Activated naive CD4-positive, alpha-beta T cell treated with anti-CD3 and anti-CD28 coated beads, Interleukin-2, amount 10 ng/mL, durations not matched to agents 7 days and 5 days (primary cell): ENCODE results near the gene GKN1.

Experiments used
- CTCF ChIA-PET: fragments of 350-600 bp; sonication (Branson Sonifier 250); formaldehyde crosslinking; loops from one replicate; lab custom pipeline; 2021; ENCODE audit warnings: antibody characterized with exemption; lab: Charles Lee
- DNase-seq: peaks from one replicate; pipeline ENCODE4 v3.0.0-alpha.2; 2020
- H3K27ac Mint-ChIP-seq: one replicate; pipeline ENCODE4 v1.8.0; 2021; ENCODE audit warnings: mild to moderate bottlenecking, moderate library complexity, mixed read lengths
- H3K27me3 Mint-ChIP-seq: one replicate; pipeline ENCODE4 v1.8.0; 2021; ENCODE audit warnings: mild to moderate bottlenecking, mixed read lengths
- H3K36me3 Mint-ChIP-seq: one replicate; pipeline ENCODE4 v1.8.0; 2021; ENCODE audit warnings: mixed read lengths
- H3K4me1 Mint-ChIP-seq: one replicate; pipeline ENCODE4 v1.8.0; 2021; ENCODE audit warnings: mixed read lengths
- H3K4me3 Mint-ChIP-seq: one replicate; pipeline ENCODE4 v1.8.0; 2021; ENCODE audit warnings: mild to moderate bottlenecking, moderate library complexity, mixed read lengths
- H3K9me3 Mint-ChIP-seq: one replicate; pipeline ENCODE4 v1.8.0; 2021; ENCODE audit warnings: mixed read lengths

Gene GKN1

GRCh38 chr2:68974251-68974650 lies at the start of gene GKN1:
Gene GKN1, plus strand, starts transcription at chr2:68974636. Its CDS starts 42 bp downstream, at chr2:68974678.
- no peak for DNase-seq
- CTCF ChIA-PET, result no interaction called here
- no peaks in the 10 kb centered on the region for H3K9me3 Mint-ChIP-seq
- H3K36me3 Mint-ChIP-seq, result no peaks in the 10 kb centered on the region
- peaks cover 28% of the 10 kb centered on the region for H3K27me3 Mint-ChIP-seq
- H3K4me1 Mint-ChIP-seq, result no peaks in the 10 kb centered on the region
- no peak within 1 kb of the TSS for H3K27ac Mint-ChIP-seq
- no peak within 1 kb of the TSS for H3K4me3 Mint-ChIP-seq

- Mint-ChIP-seq H3K9me3 (no peaks in the 10 kb centered on the region), H3K36me3 (no peaks in the 10 kb centered on the region), H3K27me3 (peaks cover 30% of the 10 kb centered on the region), H3K4me3 (no peak overlapping the region), H3K4me1 (peaks cover 8% of the 10 kb centered on the region), H3K27ac (no peak overlapping the region)
- DNase-seq, result peak; percentile 70
- CTCF ChIA-PET, result interaction anchor here (0.6 to 5.1 kb wide), 48 partner anchors 10 to 472 kb away, joined by 3 to 65 read pairs (median 5); partner anchors contain the start of genes APLF and FBXO48
These were observed 49.0 kb upstream of the GKN1 start for GRCh38 chr2:68925295-68925896.

- CTCF ChIA-PET, result interaction anchor here (0.6 to 5.1 kb wide), 16 partner anchors 9 to 564 kb away, joined by 3 to 65 read pairs (median 11); partner anchors contain the start of genes APLF and FBXO48
- no peaks in the 10 kb centered on the region for H3K36me3 Mint-ChIP-seq
- no peak overlapping the region for H3K27ac Mint-ChIP-seq
- no peaks in the 10 kb centered on the region for H3K9me3 Mint-ChIP-seq
- H3K27me3 Mint-ChIP-seq, result peaks cover 35% of the 10 kb centered on the region
- H3K4me3 Mint-ChIP-seq, result no peak overlapping the region
- H3K4me1 Mint-ChIP-seq, result peaks cover 8% of the 10 kb centered on the region
- DNase-seq, result no peak
These were observed 47.6 kb upstream of the GKN1 start for GRCh38 chr2:68926796-68927195.

- H3K4me3 Mint-ChIP-seq, result no peak overlapping the region
- H3K27me3 Mint-ChIP-seq, result peaks cover 45% of the 10 kb centered on the region
- H3K9me3 Mint-ChIP-seq, result no peaks in the 10 kb centered on the region
- H3K4me1 Mint-ChIP-seq, result no peaks in the 10 kb centered on the region
- CTCF ChIA-PET, result interaction anchor here (0.7 to 1.4 kb wide), 2 partner anchors 222 to 444 kb away, joined by 3 read pairs; no protein-coding TSS in a partner anchor
- no peaks in the 10 kb centered on the region for H3K36me3 Mint-ChIP-seq
- H3K27ac Mint-ChIP-seq, result no peak overlapping the region
- no peak for DNase-seq
These were observed 43.2 kb upstream of the GKN1 start for GRCh38 chr2:68931149-68931711.

GRCh38 chr2:68931799-68932198 lies 42.6 kb upstream of the GKN1 start:
- no peak overlapping the region for H3K4me3 Mint-ChIP-seq
- H3K27ac Mint-ChIP-seq, result no peak overlapping the region
- H3K9me3 Mint-ChIP-seq, result no peaks in the 10 kb centered on the region
- H3K4me1 Mint-ChIP-seq, result no peaks in the 10 kb centered on the region
- no peak for DNase-seq
- CTCF ChIA-PET, result interaction anchor here (1.2 to 1.4 kb wide), 2 partner anchors 11 to 223 kb away, joined by 3 to 6 read pairs; no protein-coding TSS in a partner anchor
- H3K36me3 Mint-ChIP-seq, result no peaks in the 10 kb centered on the region
- H3K27me3 Mint-ChIP-seq, result peaks cover 45% of the 10 kb centered on the region

GRCh38 chr2:68932402-68932801 lies 42.0 kb upstream of the GKN1 start:
- no peak overlapping the region for H3K4me3 Mint-ChIP-seq
- H3K9me3 Mint-ChIP-seq, result no peaks in the 10 kb centered on the region
- no peaks in the 10 kb centered on the region for H3K36me3 Mint-ChIP-seq
- CTCF ChIA-PET, result interaction anchor here (1.2 to 1.4 kb wide), 2 partner anchors 11 to 224 kb away, joined by 3 to 6 read pairs; no protein-coding TSS in a partner anchor
- DNase-seq, result no peak
- no peaks in the 10 kb centered on the region for H3K4me1 Mint-ChIP-seq
- no peak overlapping the region for H3K27ac Mint-ChIP-seq
- H3K27me3 Mint-ChIP-seq, result peaks cover 47% of the 10 kb centered on the region

- H3K27ac Mint-ChIP-seq, result no peak overlapping the region
These were observed 40.4 kb upstream of the GKN1 start for GRCh38 chr2:68934021-68934420.

GRCh38 chr2:68935471-68935870 lies 39.0 kb upstream of the GKN1 start:
- H3K4me1 Mint-ChIP-seq, result no peaks in the 10 kb centered on the region
- no peak overlapping the region for H3K27ac Mint-ChIP-seq
- DNase-seq, result no peak
- no peaks in the 10 kb centered on the region for H3K36me3 Mint-ChIP-seq
- H3K4me3 Mint-ChIP-seq, result no peak overlapping the region
- CTCF ChIA-PET, result interaction anchor here (0.7 to 4.0 kb wide), 4 partner anchors 8 to 472 kb away, joined by 3 to 18 read pairs (median 5); no protein-coding TSS in a partner anchor
- no peaks in the 10 kb centered on the region for H3K9me3 Mint-ChIP-seq
- peaks cover 46% of the 10 kb centered on the region for H3K27me3 Mint-ChIP-seq

More at GRCh38 chr2:68934021-68934420, 40.4 kb upstream of the GKN1 start:
- Mint-ChIP-seq H3K4me1 (no peaks in the 10 kb centered on the region), H3K4me3 (no peak overlapping the region), H3K36me3 (no peaks in the 10 kb centered on the region), H3K27me3 (peaks cover 36% of the 10 kb centered on the region), H3K9me3 (no peaks in the 10 kb centered on the region)
- no peak for DNase-seq
- CTCF ChIA-PET, result interaction anchor here (0.9 to 4.0 kb wide), 3 partner anchors 8 to 96 kb away, joined by 3 to 18 read pairs (median 4); no protein-coding TSS in a partner anchor

GRCh38 chr2:68936427-68936826 lies 38.0 kb upstream of the GKN1 start:
- H3K36me3 Mint-ChIP-seq, result no peaks in the 10 kb centered on the region
- no peak overlapping the region for H3K4me3 Mint-ChIP-seq
- no peaks in the 10 kb centered on the region for H3K4me1 Mint-ChIP-seq
- no peak for DNase-seq
- H3K27me3 Mint-ChIP-seq, result peaks cover 49% of the 10 kb centered on the region
- CTCF ChIA-PET, result interaction anchor here (4.0 kb wide), 1 partner anchor 11 kb away, joined by 18 read pairs; no protein-coding TSS in a partner anchor
- H3K9me3 Mint-ChIP-seq, result no peaks in the 10 kb centered on the region
- no peak overlapping the region for H3K27ac Mint-ChIP-seq

GRCh38 chr2:68936889-68937288 lies 37.5 kb upstream of the GKN1 start:
- CTCF ChIA-PET, result interaction anchor here (4.0 kb wide), 1 partner anchor 11 kb away, joined by 18 read pairs; no protein-coding TSS in a partner anchor
- Mint-ChIP-seq H3K27ac (no peak overlapping the region), H3K4me1 (no peaks in the 10 kb centered on the region), H3K9me3 (no peaks in the 10 kb centered on the region), H3K27me3 (peaks cover 51% of the 10 kb centered on the region), H3K36me3 (no peaks in the 10 kb centered on the region), H3K4me3 (no peak overlapping the region)
- DNase-seq, result no peak

GRCh38 chr2:68937346-68938055 lies 36.9 kb upstream of the GKN1 start:
- DNase-seq, result no peak
- Mint-ChIP-seq H3K4me1 (no peaks in the 10 kb centered on the region), H3K27ac (no peak overlapping the region), H3K4me3 (no peak overlapping the region), H3K36me3 (no peaks in the 10 kb centered on the region), H3K9me3 (no peaks in the 10 kb centered on the region), H3K27me3 (peaks cover 50% of the 10 kb centered on the region)
- CTCF ChIA-PET, result interaction anchor here (0.6 to 4.0 kb wide), 3 partner anchors 12 to 147 kb away, joined by 3 to 18 read pairs (median 4); no protein-coding TSS in a partner anchor

- Mint-ChIP-seq H3K27ac (no peak overlapping the region), H3K4me1 (no peaks in the 10 kb centered on the region), H3K27me3 (peaks cover 58% of the 10 kb centered on the region), H3K36me3 (no peaks in the 10 kb centered on the region), H3K4me3 (no peak overlapping the region), H3K9me3 (no peaks in the 10 kb centered on the region)
- CTCF ChIA-PET, result interaction anchor here (1.0 kb wide), 1 partner anchor 13 kb away, joined by 3 read pairs; no protein-coding TSS in a partner anchor
- no peak for DNase-seq
These were observed 35.5 kb upstream of the GKN1 start for GRCh38 chr2:68938938-68939337.

- no peaks in the 10 kb centered on the region for H3K4me1 Mint-ChIP-seq
- H3K4me3 Mint-ChIP-seq, result no peak overlapping the region
- H3K27me3 Mint-ChIP-seq, result peaks cover 62% of the 10 kb centered on the region
- H3K27ac Mint-ChIP-seq, result no peak overlapping the region
- CTCF ChIA-PET, result no interaction called here
- no peaks in the 10 kb centered on the region for H3K9me3 Mint-ChIP-seq
- DNase-seq, result no peak
- no peaks in the 10 kb centered on the region for H3K36me3 Mint-ChIP-seq
These were observed 34.5 kb upstream of the GKN1 start for GRCh38 chr2:68939962-68940361.

- H3K4me1 Mint-ChIP-seq, result no peaks in the 10 kb centered on the region
These were observed 34.1 kb upstream of the GKN1 start for GRCh38 chr2:68940369-68940768.

More at GRCh38 chr2:68940369-68940768, 34.1 kb upstream of the GKN1 start:
- CTCF ChIA-PET, result interaction anchor here (4.2 kb wide), 1 partner anchor 14 kb away, joined by 31 read pairs; no protein-coding TSS in a partner anchor
- Mint-ChIP-seq H3K4me3 (no peak overlapping the region), H3K9me3 (no peaks in the 10 kb centered on the region), H3K27ac (no peak overlapping the region), H3K36me3 (no peaks in the 10 kb centered on the region), H3K27me3 (peaks cover 58% of the 10 kb centered on the region)
- DNase-seq, result no peak
